Mammary epithelial cell (primary cell): Measurements from ENCODE around the gene TBX3.

Experiments
- CTCF ChIP-seq, 2 donors: IDR thresholded peaks in 1 of 2; conservative IDR thresholded peaks in 1 of 2; 2 replicates each; pipeline ENCODE4 v1.5.1; 2011 to 2012; ENCODE audit warnings: inconsistent platforms in 2 of 2, low read length in 2 of 2, mild to moderate bottlenecking in 2 of 2, control low read depth in 1 of 2, low read depth in 1 of 2; ENCODE audit not compliant: insufficient read depth in 1 of 2; ENCODE audit errors: extremely low read depth in 1 of 2
- EZH2 ChIP-seq: IDR thresholded peaks from 2 replicates; pipeline ENCODE4 v1.6.1; 2012; ENCODE audit warnings: low read length, inconsistent platforms, borderline replicate concordance

GRCh38 chr12:114623737-114624136 is 60.2 kb downstream of the TBX3 start:
- TF ChIP-seq CTCF (conservative IDR thresholded peaks at IDR 0.05 in 1 of 2, IDR thresholded peaks at IDR 0.05 in 1 of 2; ENCODE audit: extremely low read depth in 1 of 2, insufficient read depth in 1 of 2, low read depth in 1 of 2, low read length in 2 of 2): no peak
- no peak for TF ChIP-seq EZH2
